ENCODE data around the gene SH3RF1.
"Not testable (repeated sequence)": the region's sequence is repeated elsewhere in the genome, so short reads cannot be mapped to it uniquely, and the experiment has no call there.

The SH3RF1 gene

GRCh38 chr4:169197206-169197605 is 73.5 kb downstream of the SH3RF1 start:
- not testable (repeated sequence) for DNase-seq

GRCh38 chr4:169195032-169195431 is 75.7 kb downstream of the SH3RF1 start:
- DNase-seq: no peak

GRCh38 chr4:169189968-169190367 is 80.8 kb downstream of the SH3RF1 start:
- DNase-seq: not testable (repeated sequence)

GRCh38 chr4:169189372-169189771 is 81.4 kb downstream of the SH3RF1 start:
- no peak for DNase-seq

- DNase-seq: no peak
Measured at GRCh38 chr4:169188204-169188603, 82.6 kb downstream of the SH3RF1 start.

- DNase-seq: no peak
Measured at GRCh38 chr4:169185133-169185956, 85.4 kb downstream of the SH3RF1 start.

GRCh38 chr4:169184686-169185085 is 86.1 kb downstream of the SH3RF1 start:
- no peak for DNase-seq

GRCh38 chr4:169184236-169184635 is 86.5 kb downstream of the SH3RF1 start:
- DNase-seq: no peak

GRCh38 chr4:169183581-169183980 is 87.2 kb downstream of the SH3RF1 start:
- no peak for DNase-seq

GRCh38 chr4:169179609-169180521 is 90.9 kb downstream of the SH3RF1 start:
- no peak for DNase-seq

GRCh38 chr4:169178092-169178491 is 92.7 kb downstream of the SH3RF1 start:
- DNase-seq: not testable (repeated sequence)

- no peak for DNase-seq
Measured at GRCh38 chr4:169175476-169175875, 95.3 kb downstream of the SH3RF1 start.

GRCh38 chr4:169175035-169175434 is 95.7 kb downstream of the SH3RF1 start:
- no peak for DNase-seq

- no peak for DNase-seq
Measured at GRCh38 chr4:169174247-169174646, 96.5 kb downstream of the SH3RF1 start.

- DNase-seq: no peak
Measured at GRCh38 chr4:169167957-169168858, 102.5 kb downstream of the SH3RF1 start.

- DNase-seq: no peak
Measured at GRCh38 chr4:169164669-169165415, 105.9 kb downstream of the SH3RF1 start.

GRCh38 chr4:169163947-169164668 is 106.6 kb downstream of the SH3RF1 start:
- no peak for DNase-seq

- DNase-seq: no peak
Measured at GRCh38 chr4:169163495-169163894, 107.3 kb downstream of the SH3RF1 start.

- no peak for DNase-seq
Measured at GRCh38 chr4:169160825-169161224, 109.9 kb downstream of the SH3RF1 start.

- no peak for DNase-seq
Measured at GRCh38 chr4:169159624-169160171, 111.1 kb downstream of the SH3RF1 start.

- no peak for DNase-seq
Measured at GRCh38 chr4:169158861-169159260, 111.9 kb downstream of the SH3RF1 start.
